A549 (cell line): ENCODE measurements around the gene RIT1. TPM values are rescaled to one million over a fixed set of nuclear protein-coding genes. Genes with fewer than 3 reads are reported as not detected.
A peak's percentile ranks its signal among the peaks of the same experiment; 100 is the strongest.

Experiments used
- ATAC-seq, 2 experiments: fragments of 200-7000 bp in 1 of 2; fragments of >200 bp in 1 of 2; cut with Nextera tagmentation in 1 of 2; cut with Tn5 transposase in 1 of 2; 3 replicates each; pipeline versions ENCODE4 v1.8.0 to v1.9.1; 2018 to 2020; ENCODE audit warnings: mild to moderate bottlenecking in 1 of 2, moderate library complexity in 1 of 2
- CTCF ChIA-PET: fragments of 300-600 bp; sonication (Branson Sonifier 250); formaldehyde crosslinking; extraction: SDS; loops from one replicate; lab custom pipeline; 2021; ENCODE audit warnings: antibody characterized with exemption, inconsistent platforms; lab: Yijun Ruan, JAX
- POLR2A ChIA-PET: fragments of 350-600 bp; formaldehyde crosslinking; extraction: SDS; loops from one replicate; lab custom pipeline; 2021; ENCODE audit warnings: antibody characterized with exemption, inconsistent platforms; lab: Yijun Ruan, JAX
- DNase-seq, 2 experiments: peaks; one replicate each; pipeline versions ENCODE4 v3.0.0 to v3.0.0-alpha.2; 2011 to 2016; ENCODE audit warnings: low read depth in 1 of 2, low spot score in 1 of 2
- FAIRE-seq: peaks from 2 replicates; lab custom pipeline; 2011; peaks lifted over from hg19 to GRCh38; lab: Jason Lieb, UNC
- H3K27ac ChIP-seq, 2 experiments: fragments of >200 bp; sonication (Bioruptor Twin); formaldehyde crosslinking; 3 replicates each; pipeline ENCODE4 v1.5.1; 2016 to 2017
- H3K4me1 ChIP-seq: fragments of >200 bp; sonication (Bioruptor Twin); formaldehyde crosslinking; 3 replicates; pipeline ENCODE4 v1.6.1; 2016
- H3K4me2 ChIP-seq: fragments of >200 bp; sonication (Bioruptor Twin); formaldehyde crosslinking; 3 replicates; pipeline ENCODE4 v1.6.1; 2016
- H3K4me3 ChIP-seq: fragments of >200 bp; sonication (Bioruptor Twin); formaldehyde crosslinking; 3 replicates; pipeline ENCODE4 v1.5.1; 2016
- H3K9me3 ChIP-seq: fragments of >200 bp; sonication (Bioruptor Twin); formaldehyde crosslinking; 3 replicates; pipeline ENCODE4 v1.6.1; 2016
- ATOH8 ChIP-seq: fragments of 250-450 bp; sonication (Bioruptor Pico); IDR thresholded peaks from 2 replicates; pipeline ENCODE4 v1.5.0; 2020; ENCODE audit warnings: low read depth, mild to moderate bottlenecking, moderate library complexity
- BHLHE40 ChIP-seq: IDR thresholded peaks from 2 replicates; pipeline ENCODE4 v1.6.1; 2012; ENCODE audit warnings: low read depth, low read length, inconsistent platforms
- CHD4 ChIP-seq: fragments of 200-600 bp; sonication (generic); IDR thresholded peaks from 2 replicates; pipeline ENCODE4 v1.6.1; 2016; ENCODE audit warnings: antibody characterized with exemption, mild to moderate bottlenecking, borderline replicate concordance
- EHMT2 ChIP-seq: fragments of 200-600 bp; sonication (generic); IDR thresholded peaks from 2 replicates; pipeline ENCODE4 v1.6.1; 2016; ENCODE audit warnings: antibody characterized with exemption, low read depth, mild to moderate bottlenecking, moderate library complexity
- FOSL2 ChIP-seq, 2 experiments: fragments of 450-650 bp in 1 of 2; fragments of >200 bp in 1 of 2; sonication (Bioruptor Twin) in 1 of 2; formaldehyde crosslinking; IDR thresholded peaks; 2 replicates each; pipeline versions ENCODE4 v1.5.0 to v1.6.1; 2016 to 2020; ENCODE audit warnings: mild to moderate bottlenecking in 1 of 2, moderate library complexity in 1 of 2
- HES2 ChIP-seq: fragments of >200 bp; sonication (Bioruptor Twin); formaldehyde crosslinking; IDR thresholded peaks from 2 replicates; pipeline ENCODE4 v1.6.1; 2016
- HMGXB4 ChIP-seq: fragments of 250-450 bp; sonication (Bioruptor Pico); IDR thresholded peaks from 2 replicates; pipeline ENCODE4 v1.5.0; 2021; ENCODE audit warnings: mild to moderate bottlenecking, moderate library complexity, borderline replicate concordance
- HOXB5 ChIP-seq: fragments of 250-450 bp; sonication (Bioruptor Pico); IDR thresholded peaks from 2 replicates; pipeline ENCODE4 v1.5.0; 2020; ENCODE audit warnings: mild to moderate bottlenecking, moderate library complexity
- KDM1A ChIP-seq: fragments of 200-600 bp; sonication (generic); IDR thresholded peaks from 2 replicates; pipeline ENCODE4 v1.6.1; 2016; ENCODE audit warnings: low read depth, mild to moderate bottlenecking
- MAX ChIP-seq: IDR thresholded peaks from 2 replicates; pipeline ENCODE4 v1.6.1; 2012
- NFE2L2 ChIP-seq: fragments of 150-350 bp; conservative IDR thresholded peaks from 2 replicates; pipeline ENCODE4 v1.6.1; 2014; ENCODE audit warnings: low read length
- PHF8 ChIP-seq: fragments of 200-600 bp; sonication (generic); IDR thresholded peaks from 2 replicates; pipeline ENCODE4 v1.6.1; 2016; ENCODE audit warnings: low read depth, mild to moderate bottlenecking, antibody characterized with exemption, moderate library complexity, borderline replicate concordance
- RARB ChIP-seq: fragments of 250-450 bp; sonication (Bioruptor Pico); IDR thresholded peaks from 2 replicates; pipeline ENCODE4 v1.8.0; 2021; ENCODE audit warnings: mild to moderate bottlenecking, moderate library complexity
- RNF2 ChIP-seq: fragments of 200-600 bp; sonication (generic); IDR thresholded peaks from 2 replicates; pipeline ENCODE4 v1.6.1; 2016; ENCODE audit warnings: low read depth, mild to moderate bottlenecking, antibody characterized with exemption, moderate library complexity, borderline replicate concordance
- TFCP2L1 ChIP-seq: fragments of 250-450 bp; sonication (Bioruptor Pico); IDR thresholded peaks from 2 replicates; pipeline ENCODE4 v1.5.0; 2021; ENCODE audit warnings: mild to moderate bottlenecking
- ZC3H11A ChIP-seq: fragments of 450-650 bp; IDR thresholded peaks from 2 replicates; pipeline ENCODE4 v1.6.1; 2014; ENCODE audit warnings: antibody characterized with exemption, mild to moderate bottlenecking
- WGBS: methylation state at CpG from one replicate; pipeline ENCODE4 v1.1.6; 2017; ENCODE audit errors: missing lambda C conversion rate; 5-methylcytosine and 5-hydroxymethylcytosine counted together
- polyA plus RNA-seq, 4 experiments: library from polyadenylated mRNA; depleted of rRNA in 3 of 4; stranded (reverse); fragments of >200 nt; fragmentation: RNase III in 1 of 4; extraction: RNeasy Plus Mini Kit Qiagen cat#74134 plus additional on column Dnase treatment in 1 of 4; gene quantifications; 2 replicates in 3 of 4; 3 replicates in 1 of 4; pipeline ENCODE4 v1.2.3, GENCODE V29; 2011 to 2017
- TF ChIP-seq, protein P1 (sequence below): fragments of >200 bp; sonication (Bioruptor Twin); formaldehyde crosslinking; IDR thresholded peaks from 3 replicates; pipeline ENCODE4 v1.6.1; 2016
- TF ChIP-seq, protein P2 (sequence below): fragments of 450-650 bp; IDR thresholded peaks from 2 replicates; pipeline ENCODE4 v1.6.1; 2014; ENCODE audit warnings: antibody characterized with exemption

RIT1 gene
- polyA plus RNA-seq, 2 of the 4 experiments (the other 2 are of a cell fraction) = 23.6 to 51.9 TPM

- DNase-seq (no peak), FAIRE-seq (no peak), ATAC-seq (no peak)
- 45% methylated on average over 20 of the region's 20 CpGs for WGBS
- H3K27ac ChIP-seq = peak overlapping the region; percentile 81 to 90
- CTCF ChIA-PET = interaction anchor here (3.9 kb wide), 1 partner anchor 133 kb away, joined by 14 read pairs; no protein-coding TSS in a partner anchor
- no peak for TF ChIP-seq RNF2
- no peak for TF ChIP-seq EHMT2
- TF ChIP-seq CHD4 = no peak
- no peak for TF ChIP-seq HMGXB4 (CRISPR knock-in tag)
- no peak for TF ChIP-seq NFE2L2
- TF ChIP-seq PHF8 = no peak
- TF ChIP-seq MAX = no peak
- TF ChIP-seq ZC3H11A = no peak
- TF ChIP-seq, protein P1, sequence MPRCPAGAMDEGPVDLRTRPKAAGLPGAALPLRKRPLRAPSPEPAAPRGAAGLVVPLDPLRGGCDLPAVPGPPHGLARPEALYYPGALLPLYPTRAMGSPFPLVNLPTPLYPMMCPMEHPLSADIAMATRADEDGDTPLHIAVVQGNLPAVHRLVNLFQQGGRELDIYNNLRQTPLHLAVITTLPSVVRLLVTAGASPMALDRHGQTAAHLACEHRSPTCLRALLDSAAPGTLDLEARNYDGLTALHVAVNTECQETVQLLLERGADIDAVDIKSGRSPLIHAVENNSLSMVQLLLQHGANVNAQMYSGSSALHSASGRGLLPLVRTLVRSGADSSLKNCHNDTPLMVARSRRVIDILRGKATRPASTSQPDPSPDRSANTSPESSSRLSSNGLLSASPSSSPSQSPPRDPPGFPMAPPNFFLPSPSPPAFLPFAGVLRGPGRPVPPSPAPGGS = no peak
- TF ChIP-seq RARB = no peak
- no peak for TF ChIP-seq KDM1A
- TF ChIP-seq, all 56 proteins: peak for 0
- H3K4me1 ChIP-seq = peaks cover 16% of the 10 kb centered on the region
- POLR2A ChIA-PET = interaction anchor here (1.0 kb wide), 1 partner anchor 78 kb away, joined by 3 read pairs; the partner anchor contains the start of gene KHDC4
- H3K9me3 ChIP-seq = no peaks in the 10 kb centered on the region
- H3K4me3 ChIP-seq = peak overlapping the region; percentile 69
- H3K4me2 ChIP-seq = peak overlapping the region; percentile 90
Observed at GRCh38 chr1:155856257-155856974, 54.7 kb downstream of the RIT1 start.

DNA sequence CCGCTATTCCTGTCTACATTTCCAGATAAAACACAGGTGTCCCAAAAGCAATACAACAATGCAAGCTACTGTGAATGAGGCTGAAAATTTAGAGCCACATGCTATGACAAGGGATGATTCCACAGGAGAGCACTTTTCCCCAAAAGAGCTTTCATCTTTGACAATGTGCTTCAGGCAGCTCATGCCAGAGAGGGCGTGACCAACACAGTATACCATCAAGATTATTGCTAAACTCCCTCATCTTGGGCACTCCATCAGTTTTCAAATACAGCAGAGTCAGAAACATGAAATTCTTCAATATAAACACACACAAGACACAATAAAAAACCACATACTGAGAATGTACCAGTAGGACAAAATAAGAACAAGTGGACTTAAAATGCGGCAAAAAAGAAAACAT, 60.8 kb downstream of the RIT1 start:
- POLR2A ChIA-PET = no interaction called here
- Histone ChIP-seq H3K27ac (no peak overlapping the region), H3K9me3 (no peaks in the 10 kb centered on the region), H3K4me1 (no peaks in the 10 kb centered on the region; the same call in 2 of the 3 replicates), H3K4me3 (no peak overlapping the region), H3K4me2 (no peak overlapping the region)
- CTCF ChIA-PET = interaction anchor here (0.9 kb wide), 1 partner anchor 216 kb away, joined by 3 read pairs; no protein-coding TSS in a partner anchor
- no peak for FAIRE-seq
- ATAC-seq = no peak
- WGBS = 94% methylated on average over 3 of the region's 3 CpGs
- TF ChIP-seq HES2 (no peak), FOSL2 (IDR thresholded peaks at IDR 0.05) (no peak), FOSL2 (CRISPR knock-in tag; IDR thresholded peaks at IDR 0.05) (no peak), HOXB5 (CRISPR knock-in tag) (no peak), TFCP2L1 (CRISPR knock-in tag) (no peak), RARB (no peak), BHLHE40 (no peak), ATOH8 (CRISPR knock-in tag) (no peak), ZC3H11A (no peak)
- TF ChIP-seq, protein P1 = no peak
- TF ChIP-seq, protein P2, sequence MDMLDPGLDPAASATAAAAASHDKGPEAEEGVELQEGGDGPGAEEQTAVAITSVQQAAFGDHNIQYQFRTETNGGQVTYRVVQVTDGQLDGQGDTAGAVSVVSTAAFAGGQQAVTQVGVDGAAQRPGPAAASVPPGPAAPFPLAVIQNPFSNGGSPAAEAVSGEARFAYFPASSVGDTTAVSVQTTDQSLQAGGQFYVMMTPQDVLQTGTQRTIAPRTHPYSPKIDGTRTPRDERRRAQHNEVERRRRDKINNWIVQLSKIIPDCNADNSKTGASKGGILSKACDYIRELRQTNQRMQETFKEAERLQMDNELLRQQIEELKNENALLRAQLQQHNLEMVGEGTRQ = no peak
- DNase-seq = no peak
